Neural cell (in vitro differentiated cells): ENCODE data around the gene ALG5. TPM values are rescaled to one million over a fixed set of nuclear protein-coding genes. Genes with fewer than 3 reads are reported as not detected.

Source experiments
- H2AFZ ChIP-seq: fragments of 200-600, 300-800 bp; sonication (generic), shearing (Covaris generic); 2 replicates; pipeline ENCODE4 v1.6.0; 2014; ENCODE audit warnings: low read depth, mild to moderate bottlenecking, antibody characterized with exemption, low read length, moderate library complexity
- H3F3A ChIP-seq: fragments of 200-600 bp; shearing (Covaris generic); 2 replicates; pipeline ENCODE4 v1.6.1; 2016; ENCODE audit warnings: mild to moderate bottlenecking, moderate library complexity, mixed read lengths, antibody characterized with exemption, low read length; ENCODE audit not compliant: insufficient read depth, poor library complexity, severe bottlenecking
- H3K27ac ChIP-seq: fragments of 200-600, 300-800 bp; sonication (generic), shearing (Covaris generic); 2 replicates; pipeline ENCODE4 v1.5.1; 2014; ENCODE audit warnings: mild to moderate bottlenecking, low read length, moderate library complexity
- H3K27me3 ChIP-seq: fragments of 300-800, 200-600 bp; sonication (generic), shearing (Covaris generic); 2 replicates; pipeline ENCODE4 v1.6.0; 2014; ENCODE audit warnings: mild to moderate bottlenecking, low read depth, low read length, moderate library complexity; ENCODE audit not compliant: insufficient read depth
- H3K36me3 ChIP-seq: fragments of 300-800, 200-600 bp; sonication (generic), shearing (Covaris generic); 2 replicates; pipeline ENCODE4 v1.5.1; 2014; ENCODE audit warnings: mild to moderate bottlenecking, antibody characterized with exemption, low read length, moderate library complexity; ENCODE audit not compliant: insufficient read depth
- H3K4me2 ChIP-seq: fragments of 300-800, 200-600 bp; sonication (generic), shearing (Covaris generic); 2 replicates; pipeline ENCODE4 v1.6.0; 2014; ENCODE audit warnings: mild to moderate bottlenecking, low read length
- H3K4me3 ChIP-seq: fragments of 300-800, 200-600 bp; sonication (generic), shearing (Covaris generic); 2 replicates; pipeline ENCODE4 v1.5.1; 2014; ENCODE audit warnings: mild to moderate bottlenecking, low read length, moderate library complexity
- H3K79me2 ChIP-seq: fragments of 200-600 bp; shearing (Covaris generic); replicated peaks from 2 replicates; pipeline ENCODE4 v1.6.0; 2014; ENCODE audit warnings: mild to moderate bottlenecking, low read length, moderate library complexity; ENCODE audit not compliant: insufficient read depth
- H3K9ac ChIP-seq: fragments of 300-800, 200-600 bp; sonication (generic), shearing (Covaris generic); 2 replicates; pipeline ENCODE4 v1.6.1; 2016; ENCODE audit warnings: mild to moderate bottlenecking, low read length, mixed read lengths
- H3K9me2 ChIP-seq: fragments of 200-600 bp; shearing (Covaris generic); 2 replicates; pipeline ENCODE4 v1.6.1; 2016; ENCODE audit warnings: mild to moderate bottlenecking, low read length, mixed read lengths; ENCODE audit not compliant: insufficient read depth
- H3K9me3 ChIP-seq: fragments of 200-600, 300-800 bp; sonication (generic), shearing (Covaris generic); 2 replicates; pipeline ENCODE4 v1.6.1; 2016; ENCODE audit warnings: mild to moderate bottlenecking, mixed run types, low read length, moderate library complexity, mixed read lengths
- H4K20me1 ChIP-seq: fragments of 200-600 bp; shearing (Covaris generic); 2 replicates; pipeline ENCODE4 v1.6.1; 2016; ENCODE audit warnings: mild to moderate bottlenecking, mixed run types; ENCODE audit not compliant: insufficient read depth
- EP300 ChIP-seq: fragments of 450-650 bp; conservative IDR thresholded peaks from 2 replicates; pipeline ENCODE4 v1.6.1; 2014; ENCODE audit warnings: antibody characterized with exemption, mild to moderate bottlenecking, moderate library complexity; ENCODE audit not compliant: poor library complexity, severe bottlenecking
- MXI1 ChIP-seq: fragments of 450-650 bp; conservative IDR thresholded peaks from 2 replicates; pipeline ENCODE4 v1.6.1; 2014; ENCODE audit warnings: antibody characterized with exemption, mild to moderate bottlenecking; ENCODE audit not compliant: poor library complexity, severe bottlenecking
- POLR2AphosphoS5 ChIP-seq: IDR thresholded peaks from 2 replicates; pipeline ENCODE4 v1.6.1; 2012
- REST ChIP-seq: IDR thresholded peaks from 2 replicates; pipeline ENCODE4 v1.6.1; 2012; ENCODE audit warnings: borderline replicate concordance
- polyA plus RNA-seq: library from polyadenylated mRNA; depleted of rRNA; stranded (reverse); fragments of >200 nt; gene quantifications from 2 replicates; pipeline ENCODE4 v1.2.3, GENCODE V29; 2014

The ALG5 gene
- polyA plus RNA-seq, 1 donor from 2014 or later = 63.0 TPM

DNA sequence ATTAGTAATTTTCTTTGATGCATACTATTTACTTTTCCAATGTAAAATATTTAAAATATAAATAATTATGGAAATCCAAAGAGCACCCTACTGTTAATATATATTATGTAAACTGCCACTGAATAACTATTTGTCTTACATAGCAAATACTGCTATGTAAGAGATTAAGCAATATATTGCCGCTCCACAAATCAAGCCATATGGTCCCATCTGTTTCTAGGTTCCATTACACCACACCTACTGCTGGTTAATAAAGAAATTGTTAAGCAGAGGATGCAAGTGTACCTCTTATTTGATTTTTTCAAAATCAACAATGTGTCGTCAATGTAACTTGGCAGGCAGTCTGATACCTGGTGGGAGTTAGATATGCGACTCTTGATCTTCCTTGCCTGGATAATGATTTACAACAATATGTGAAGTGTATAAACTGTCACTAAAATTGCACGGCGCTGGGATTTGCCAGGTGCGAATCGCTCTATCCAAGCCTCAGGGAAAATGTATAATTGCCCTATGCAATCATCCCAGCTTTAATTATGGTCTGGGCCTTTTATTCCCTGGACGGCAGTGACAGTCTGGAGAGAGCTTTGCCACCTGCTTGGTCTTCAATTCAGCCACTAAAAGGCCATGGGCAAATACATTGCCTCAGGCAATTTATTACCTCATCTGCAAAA is 95.1 kb downstream of the ALG5 start:
- peak overlapping the region; percentile 29 for H3K27ac ChIP-seq
- peak overlapping the region; percentile 46 for H3K4me2 ChIP-seq
- H3K4me3 ChIP-seq = peak overlapping the region; percentile 51
- no peaks in the 10 kb centered on the region for H3K9me3 ChIP-seq
- H3F3A ChIP-seq = peaks cover 3% of the 10 kb centered on the region
- H2AFZ ChIP-seq = no peak overlapping the region
- no peaks in the 10 kb centered on the region for H3K79me2 ChIP-seq
- no peaks in the 10 kb centered on the region for H3K27me3 ChIP-seq
- H4K20me1 ChIP-seq = no peaks in the 10 kb centered on the region
- peak; percentile 69 for TF ChIP-seq REST
- no peak for TF ChIP-seq MXI1
- no peak for TF ChIP-seq EP300
- peak; percentile 22 for TF ChIP-seq POLR2AphosphoS5
- no peaks in the 10 kb centered on the region for H3K9me2 ChIP-seq
- peak overlapping the region; percentile 20 for H3K9ac ChIP-seq
- no peaks in the 10 kb centered on the region for H3K36me3 ChIP-seq

Other genes starting within 250 kb of the ALG5 start
- gene RFXAP, start 180.1 kb downstream of the ALG5 start, polyA plus RNA-seq = 11.2 and 14.2 TPM in 2 replicates
- 2.3 and 2.5 TPM in 2 replicates for gene SMAD9, start 79.1 kb downstream of the ALG5 start, polyA plus RNA-seq
- 68.4 and 81.4 TPM in 2 replicates for gene EXOSC8, start 1.4 kb upstream of the ALG5 start, polyA plus RNA-seq
- 80.7 and 89.2 TPM in 2 replicates for gene SUPT20H, start 60.3 kb upstream of the ALG5 start, polyA plus RNA-seq
- gene CSNK1A1L, start 106.3 kb upstream of the ALG5 start, polyA plus RNA-seq = not detected in 2 replicates